Measurements from ENCODE around the gene DCAF12L2.

GRCh38 chrX:126141014-126141413 is 25.1 kb downstream of the DCAF12L2 start:
- TF ChIP-seq CTCF (IDR thresholded peaks at IDR 0.05; ENCODE audit: low read length), result no peak
- TF ChIP-seq EZH2 (IDR thresholded peaks at IDR 0.05; ENCODE audit: borderline replicate concordance, low read length), result no peak

Data from OCI-LY1 (cell line).